ENCODE results near the gene AOPEP. TPM values are rescaled to one million over a fixed set of nuclear protein-coding genes. Genes with fewer than 3 reads are reported as not detected.

The AOPEP gene
- total and polyA plus RNA-seq, 9 of the 15 experiments (the other 6 are each of a cell fraction or from before 2014, with no cell fraction given): 4.5 to 19.3 (median 13.5) TPM

- DNase-seq (ENCODE audit: extremely low read depth in 1 of 4, low spot score in 3 of 4): no peak
- in situ Hi-C loops (cut with MboI) (no loop called here), intact Hi-C loops (cut with micrococcal nuclease) (no loop called here)
- Histone ChIP-seq H3K9me3 (replicated peaks; ENCODE audit: control insufficient read depth, insufficient read depth, low read depth, low read length) (no peaks in the 10 kb centered on the region), H3K27ac (ENCODE audit: extremely low read depth, low read depth, low read length) (no peak overlapping the region), H3K4me1 (replicated peaks in 1 of 2; ENCODE audit: control insufficient read depth in 2 of 2, insufficient read depth in 2 of 2, low read length in 2 of 2) (peaks cover 0 to 10% of the 10 kb centered on the region in 2 experiments; a peak in 2 of 5 replicates), H3K36me3 (ENCODE audit: control insufficient read depth, insufficient read depth, low read length) (peaks cover 13% of the 10 kb centered on the region; the same call in 2 of the 3 replicates), H3K4me2 (ENCODE audit: insufficient read depth, low read length) (no peak overlapping the region), H2AFZ (ENCODE audit: low read depth, low read length) (no peak overlapping the region), H3K79me2 (ENCODE audit: control insufficient read depth, insufficient read depth, low read length) (no peaks in the 10 kb centered on the region), H3K9ac (ENCODE audit: insufficient read depth in 1 of 2, low read depth in 2 of 2, low read length in 2 of 2) (no peak overlapping the region), H3K4me3 (no peak overlapping the region), H4K20me1 (replicated peaks; ENCODE audit: control insufficient read depth, insufficient read depth, low read length) (no peaks in the 10 kb centered on the region), H3K9me1 (ENCODE audit: control insufficient read depth, insufficient read depth, low read length) (no peaks in the 10 kb centered on the region), H3K27me3 (ENCODE audit: control insufficient read depth in 2 of 2, insufficient read depth in 2 of 2, low read length in 2 of 2) (no peaks in the 10 kb centered on the region)
- FAIRE-seq: no peak
- BruUV-seq (replicated peaks): no TSS peak
- 93% methylated on average over 4 of the region's 4 CpGs for WGBS (ENCODE audit: insufficient coverage, low coverage, missing lambda C conversion rate)
- no peak for TF ChIP-seq SUPT5H (IDR thresholded peaks at IDR 0.05)
- no peak for TF ChIP-seq YY1 (IDR thresholded peaks at IDR 0.05; ENCODE audit: borderline replicate concordance in 1 of 3, control insufficient read depth in 1 of 3, extremely low read depth in 1 of 3, insufficient read depth in 3 of 3, insufficient read length in 1 of 3, insufficient replicate concordance in 2 of 3, low read depth in 1 of 3, low read length in 2 of 3)
- TF ChIP-seq ARNT (IDR thresholded peaks at IDR 0.05): no peak
- TF ChIP-seq GTF2E2 (tag; IDR thresholded peaks at IDR 0.05): no peak
- no peak for TF ChIP-seq MYC (IDR thresholded peaks at IDR 0.05; ENCODE audit: low read depth, low read length)
- no peak for TF ChIP-seq MYC (CRISPR knock-in tag; IDR thresholded peaks at IDR 0.05; ENCODE audit: borderline replicate concordance, low read depth)
- no peak for TF ChIP-seq SIN3B (IDR thresholded peaks at IDR 0.05; ENCODE audit: low read depth)
- ChIA-PET CTCF (ENCODE audit: low intra/inter-chr PET ratio) (no interaction called here), POLR2A (no interaction called here)
- no peak for ATAC-seq
These were observed 289.1 kb downstream of the AOPEP start for GRCh38 chr9:95015569-95015968.

Data from K562 (cell line).